SK-MEL-5 (cell line): ENCODE measurements around the gene MAD2L1BP. TPM values are rescaled to one million over a fixed set of nuclear protein-coding genes. Genes with fewer than 3 reads are reported as not detected.
A peak's percentile ranks its signal among the peaks of the same experiment; 100 is the strongest.
"Not testable (repeated sequence)": the region's sequence is repeated elsewhere in the genome, so short reads cannot be mapped to it uniquely, and the experiment has no call there.

Experiments
- DNase-seq: peaks from one replicate; pipeline ENCODE4 v3.0.0-alpha.2; 2016; ENCODE audit warnings: low read depth, low spot score
- in situ Hi-C: cut with HindIII; loops from 2 replicates; pipeline ENCODE4 v1.10.0; 2016; ENCODE audit warnings: low sequenced_read_pairs, high pct_unique_total_duplicates, low pct_unique_long_range_greater_than_20kb
- total RNA-seq: library from RNA; depleted of rRNA; stranded (reverse); fragments of >200 nt; shearing (Covaris generic); gene quantifications from 2 replicates; pipeline ENCODE4 v1.2.3, GENCODE V29; 2014

Gene MAD2L1BP
- total RNA-seq, 1 experiment from 2014 or later, result 166 TPM

GRCh38 chr6:43648248-43648647, 12.6 kb downstream of the MAD2L1BP start:
- no peak for DNase-seq
- in situ Hi-C loops, result no loop called here

GRCh38 chr6:43652822-43653221, 17.2 kb downstream of the MAD2L1BP start:
- DNase-seq, in situ Hi-C loops: not testable (repeated sequence)

GRCh38 chr6:43657221-43657802, 21.7 kb downstream of the MAD2L1BP start:
- no peak for DNase-seq

GRCh38 chr6:43658161-43658560, 22.5 kb downstream of the MAD2L1BP start:
- DNase-seq, result no peak
- in situ Hi-C loops, result no loop called here

More at GRCh38 chr6:43657221-43657802, 21.7 kb downstream of the MAD2L1BP start:
- in situ Hi-C loops, result no loop called here

GRCh38 chr6:43662948-43663347, 27.3 kb downstream of the MAD2L1BP start:
- in situ Hi-C loops, DNase-seq: not testable (repeated sequence)

- no peak for DNase-seq
- in situ Hi-C loops, result no loop called here
Observed at GRCh38 chr6:43665376-43665775, 29.7 kb downstream of the MAD2L1BP start.

- in situ Hi-C loops, result no loop called here
- DNase-seq, result no peak
Observed at GRCh38 chr6:43666196-43666920, 30.7 kb downstream of the MAD2L1BP start.

- in situ Hi-C loops, result no loop called here
Observed at GRCh38 chr6:43667245-43668150, 31.9 kb downstream of the MAD2L1BP start.

GRCh38 chr6:43668151-43669028, 32.8 kb downstream of the MAD2L1BP start:
- peak; percentile 68 for DNase-seq
- in situ Hi-C loops, result no loop called here

More at GRCh38 chr6:43667245-43668150, 31.9 kb downstream of the MAD2L1BP start:
- peak; percentile 76 for DNase-seq

GRCh38 chr6:43669050-43669921, 33.6 kb downstream of the MAD2L1BP start:
- no peak for DNase-seq
- in situ Hi-C loops, result no loop called here

- peak; percentile 13 for DNase-seq
- in situ Hi-C loops, result no loop called here
Observed at GRCh38 chr6:43669922-43670622, 34.4 kb downstream of the MAD2L1BP start.

- in situ Hi-C loops, result no loop called here
- DNase-seq, result no peak
Observed at GRCh38 chr6:43670623-43670986, 35.0 kb downstream of the MAD2L1BP start.

- DNase-seq, result no peak
- in situ Hi-C loops, result no loop called here
Observed at GRCh38 chr6:43671011-43671800, 35.6 kb downstream of the MAD2L1BP start.

GRCh38 chr6:43671801-43672690, 36.4 kb downstream of the MAD2L1BP start:
- in situ Hi-C loops, result no loop called here
- DNase-seq, result no peak
